Stimulated activated CD8-positive, alpha-beta memory T cell treated with anti-CD3 and anti-CD28 coated beads, Interleukin-12 subunit alpha, Interleukin-12 subunit beta, amount 100 ng/mL, for 24 hours (primary cell): ENCODE results near the gene TOP1.
"Not testable (repeated sequence)": the region's sequence is repeated elsewhere in the genome, so short reads cannot be mapped to it uniquely, and the experiment has no call there.

ENCODE experiments used
- DNase-seq: peaks from one replicate; pipeline ENCODE4 v3.0.0-alpha.2; 2020; ENCODE audit errors: extremely low read depth

The TOP1 gene

DNA sequence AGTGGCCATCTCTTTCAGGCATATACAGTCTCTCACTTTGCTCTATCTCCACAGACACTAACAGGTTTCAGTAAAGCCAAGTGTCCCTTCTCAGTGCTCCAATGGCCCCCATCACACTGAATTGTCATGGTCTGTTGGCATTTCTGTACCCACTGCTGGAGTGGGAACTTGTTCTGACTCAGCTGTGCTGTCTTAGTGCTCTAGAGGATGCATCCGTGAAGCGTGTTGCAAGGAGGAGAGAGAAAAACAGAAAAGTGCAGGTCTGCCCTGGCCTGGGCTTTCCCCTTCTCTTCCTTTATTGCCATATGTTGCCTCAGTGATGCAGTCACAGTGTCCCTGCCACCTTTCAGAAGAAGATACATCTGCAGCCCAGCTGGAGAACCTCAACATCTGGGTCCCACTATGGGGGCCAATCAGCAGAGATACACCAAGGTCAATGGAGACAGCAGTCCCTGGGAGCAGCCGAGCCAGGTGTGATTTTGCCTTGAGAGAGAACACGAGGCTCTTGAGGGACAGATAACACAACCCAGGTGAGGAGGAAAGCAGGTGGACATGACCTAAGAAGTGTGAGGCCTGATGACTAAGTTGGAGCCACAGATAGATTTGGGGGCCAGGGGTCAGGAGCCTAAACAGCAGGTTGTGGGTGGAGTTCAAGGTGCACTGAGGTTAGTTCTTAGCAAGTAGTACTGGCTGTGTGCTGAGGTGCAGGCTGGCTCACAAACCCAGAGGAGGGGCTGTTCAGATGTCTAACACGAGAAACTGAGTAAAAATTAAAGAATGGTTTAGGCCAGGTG lies 103.2 kb downstream of the TOP1 start:
- no peak for DNase-seq

DNA sequence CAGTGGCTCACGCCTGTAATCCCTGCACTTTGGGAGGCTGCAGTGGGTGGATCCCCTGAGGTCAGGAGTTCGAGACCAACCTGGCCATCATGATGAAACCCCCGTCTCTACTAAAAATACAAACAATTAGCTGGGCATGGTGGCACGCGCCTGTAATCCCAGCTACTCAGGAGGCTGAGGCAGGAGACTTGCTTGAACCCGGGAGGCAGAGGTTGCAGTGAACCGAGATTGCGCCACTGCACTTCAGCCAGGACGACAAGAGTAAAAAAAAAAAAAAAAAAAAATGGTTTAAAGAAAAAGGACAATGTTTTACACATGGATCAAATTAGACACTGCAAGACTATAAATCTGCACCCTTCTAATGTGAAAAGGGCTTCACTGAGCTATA lies 103.8 kb downstream of the TOP1 start:
- DNase-seq, result not testable (repeated sequence)

DNA sequence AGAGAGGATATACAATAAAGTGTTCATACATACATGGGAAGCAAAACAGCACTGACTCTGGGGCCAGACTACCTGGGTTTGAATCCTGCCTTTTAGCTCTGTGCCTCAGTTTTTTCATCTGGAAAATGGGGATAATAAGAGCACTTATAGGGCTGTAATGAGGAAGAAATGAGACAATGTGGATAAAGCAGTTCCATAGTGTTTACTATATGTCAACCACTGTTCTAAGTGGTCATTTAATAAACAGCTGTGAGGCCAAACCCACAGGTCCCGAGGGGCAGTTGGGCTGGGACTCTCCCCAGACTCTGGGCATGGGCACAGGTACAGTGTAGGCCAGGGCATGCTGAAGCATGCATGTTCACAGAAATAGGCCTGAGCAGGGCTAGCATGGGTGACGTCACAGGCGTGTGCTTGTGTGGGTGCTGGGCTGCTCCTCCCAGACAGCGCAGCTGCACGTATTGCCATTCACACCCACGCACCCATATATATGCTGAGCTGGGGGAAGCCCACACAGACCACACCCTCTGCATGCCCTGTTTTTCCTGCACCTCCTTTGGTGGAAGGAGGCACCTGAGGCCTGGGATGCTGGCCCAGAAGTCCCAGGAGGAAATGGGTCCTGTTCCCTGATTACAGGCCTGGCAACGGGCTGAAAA lies 105.2 kb downstream of the TOP1 start:
- DNase-seq, result no peak

DNA sequence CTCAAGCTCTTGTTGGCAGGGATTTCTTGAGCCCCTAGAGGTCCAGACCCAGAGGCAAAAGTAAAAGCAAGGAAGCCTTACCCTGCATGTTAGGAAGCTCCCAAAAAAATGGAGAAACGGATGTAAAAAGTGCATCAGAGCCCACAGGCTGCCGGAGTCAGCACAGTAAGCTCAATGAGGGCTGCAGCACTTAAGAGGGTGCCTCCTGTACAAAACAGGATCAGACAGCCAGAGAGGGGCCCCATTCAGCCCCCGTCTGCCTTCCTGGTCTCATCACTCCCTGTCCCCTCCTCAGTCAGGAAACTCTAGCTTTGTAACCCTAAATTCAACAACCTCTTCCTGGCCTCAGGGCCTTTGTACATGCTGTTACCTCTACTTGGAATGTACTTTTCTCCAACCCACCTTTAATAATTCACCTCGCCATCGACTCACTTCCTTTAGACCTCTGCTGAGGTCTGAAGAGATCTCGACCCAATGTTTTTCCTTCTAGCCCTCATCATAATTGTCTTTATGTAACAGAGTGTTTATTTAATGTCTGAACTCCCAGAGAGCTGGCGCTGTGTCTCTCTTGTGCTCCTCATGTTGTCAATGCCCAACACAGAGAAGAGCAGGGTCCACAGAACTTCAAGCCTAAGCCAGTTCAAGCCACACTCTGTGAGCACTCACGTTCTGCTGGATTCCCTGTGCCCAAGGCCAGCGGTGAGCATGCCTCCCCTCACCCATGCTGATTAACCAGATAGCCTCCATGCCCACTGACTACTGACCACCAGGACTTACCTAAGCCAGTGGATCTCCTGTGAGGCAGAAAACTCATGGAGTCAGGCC lies 106.0 kb downstream of the TOP1 start:
- DNase-seq, result no peak

DNA sequence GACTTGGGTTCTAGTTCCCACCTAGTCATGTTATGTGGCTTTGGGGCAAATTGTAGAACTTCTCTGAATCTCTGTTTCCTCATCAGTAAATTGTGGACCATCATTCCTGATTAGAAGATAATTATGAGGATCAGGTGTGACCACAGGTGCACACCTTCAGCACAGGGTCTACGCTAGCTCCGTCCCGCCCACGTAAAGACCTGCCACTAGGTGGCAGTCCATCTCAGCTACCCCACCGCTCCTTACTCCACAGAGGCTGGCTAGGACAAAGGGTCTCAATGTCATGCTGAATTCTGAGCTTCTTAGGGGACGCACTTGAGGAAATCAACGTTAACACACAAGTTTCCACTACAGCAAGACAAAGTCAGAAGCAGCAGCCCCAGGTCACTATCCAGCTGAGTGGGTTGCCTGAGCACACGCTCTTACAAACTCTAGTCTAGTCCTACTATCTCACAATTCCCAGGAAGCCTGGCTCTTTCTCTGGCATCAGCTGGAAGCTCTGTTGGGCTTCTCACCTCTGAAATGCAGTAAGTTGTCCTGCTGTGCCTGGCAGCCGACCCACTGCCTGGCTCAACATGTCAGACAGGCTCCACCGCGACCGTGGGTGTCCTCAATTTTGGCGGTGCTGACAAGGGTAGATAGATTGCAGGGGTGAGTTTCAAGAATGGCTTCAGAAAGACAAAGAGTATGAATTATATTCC lies 106.7 kb downstream of the TOP1 start:
- no peak for DNase-seq

DNA sequence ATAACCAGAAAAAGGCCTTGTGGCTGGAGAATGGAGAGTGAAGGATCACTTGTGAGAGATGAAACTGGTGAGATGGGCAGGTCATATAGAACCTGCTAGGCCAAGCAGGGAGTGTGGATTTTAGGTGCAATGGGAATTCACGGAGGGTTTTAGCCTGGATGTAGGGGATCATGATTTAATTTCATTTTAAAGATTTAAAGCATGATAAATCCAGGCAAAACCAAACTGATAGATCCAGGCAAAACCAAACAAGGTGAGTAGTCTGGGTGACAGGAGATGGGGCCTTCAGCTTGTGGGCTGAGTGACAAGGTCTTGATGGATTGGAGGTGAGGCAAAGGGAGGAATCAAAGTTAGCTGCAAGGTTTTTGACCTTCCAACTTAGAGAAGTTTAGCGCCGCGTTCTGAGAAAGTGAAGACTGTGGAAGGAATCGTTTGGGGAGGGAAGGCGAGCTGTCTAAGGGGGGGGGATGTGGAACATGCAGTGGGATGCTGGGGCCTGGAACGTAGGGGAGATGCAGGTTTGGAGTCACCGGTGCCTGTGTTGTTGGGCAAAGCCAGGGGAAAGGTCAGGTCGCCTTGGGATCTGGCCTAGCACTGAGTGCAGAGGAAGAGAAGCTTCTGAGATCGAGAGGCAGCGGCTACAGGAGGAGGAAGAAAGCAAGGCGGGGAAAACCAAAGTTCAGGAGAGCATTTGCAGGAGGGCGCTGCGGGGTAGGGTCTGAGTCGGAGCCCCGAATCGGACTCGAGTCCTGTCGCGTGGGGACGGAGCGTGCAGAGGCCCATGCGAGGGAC lies 107.5 kb downstream of the TOP1 start:
- DNase-seq, result no peak

DNA sequence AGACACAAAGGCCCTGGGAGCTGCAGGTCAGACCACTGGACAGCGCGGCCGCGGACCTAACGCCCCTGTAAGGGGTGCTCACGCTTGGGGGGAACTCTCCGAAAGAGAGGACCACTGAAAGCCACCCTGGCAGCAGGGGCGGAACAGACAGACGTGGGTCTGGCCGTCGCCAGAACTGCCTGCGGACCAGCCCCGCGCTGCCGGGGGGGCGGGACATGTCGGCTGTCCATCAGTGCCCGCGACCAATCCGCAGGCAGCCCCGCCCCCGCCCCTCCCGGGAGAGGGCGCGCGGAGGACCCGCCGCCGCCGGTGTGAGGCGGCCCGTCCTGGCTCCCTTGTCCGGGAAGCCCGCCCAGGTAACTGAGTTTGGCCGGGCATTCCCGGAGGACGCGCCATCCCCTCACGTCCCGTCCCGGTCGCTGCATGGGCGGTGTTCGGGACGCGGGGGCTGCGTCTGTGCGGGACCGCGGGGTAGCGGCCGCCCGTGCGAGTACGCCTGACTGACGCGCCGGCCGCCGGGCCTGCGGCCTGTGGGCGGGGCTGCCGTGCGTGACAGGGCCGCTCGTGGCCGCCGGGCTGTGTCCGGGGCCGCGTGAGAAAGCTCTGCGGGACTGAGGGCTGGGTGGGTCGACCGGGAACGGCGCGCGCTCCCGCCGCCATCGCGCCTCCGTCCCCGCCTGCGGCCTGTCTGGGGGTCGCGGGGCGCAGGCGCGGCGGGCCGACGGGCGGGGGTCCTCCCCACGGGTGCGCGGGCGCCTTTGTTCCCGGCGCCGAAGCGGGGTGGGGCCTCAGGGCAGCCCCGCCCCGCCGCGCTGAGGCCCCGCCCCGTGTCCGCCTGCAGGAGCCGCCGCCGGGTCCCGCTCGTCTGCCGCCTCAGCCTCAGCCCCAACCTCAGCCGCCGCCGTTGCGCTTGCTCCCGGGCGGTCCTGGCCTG lies 108.3 kb downstream of the TOP1 start, which contains the start of gene PLCG1:
Gene PLCG1, plus strand, starts transcription at position 864 of the 934 bp plus-strand sequence. CDS start 99 bp downstream, outside the sequence.
- peak; percentile 67 for DNase-seq

DNA sequence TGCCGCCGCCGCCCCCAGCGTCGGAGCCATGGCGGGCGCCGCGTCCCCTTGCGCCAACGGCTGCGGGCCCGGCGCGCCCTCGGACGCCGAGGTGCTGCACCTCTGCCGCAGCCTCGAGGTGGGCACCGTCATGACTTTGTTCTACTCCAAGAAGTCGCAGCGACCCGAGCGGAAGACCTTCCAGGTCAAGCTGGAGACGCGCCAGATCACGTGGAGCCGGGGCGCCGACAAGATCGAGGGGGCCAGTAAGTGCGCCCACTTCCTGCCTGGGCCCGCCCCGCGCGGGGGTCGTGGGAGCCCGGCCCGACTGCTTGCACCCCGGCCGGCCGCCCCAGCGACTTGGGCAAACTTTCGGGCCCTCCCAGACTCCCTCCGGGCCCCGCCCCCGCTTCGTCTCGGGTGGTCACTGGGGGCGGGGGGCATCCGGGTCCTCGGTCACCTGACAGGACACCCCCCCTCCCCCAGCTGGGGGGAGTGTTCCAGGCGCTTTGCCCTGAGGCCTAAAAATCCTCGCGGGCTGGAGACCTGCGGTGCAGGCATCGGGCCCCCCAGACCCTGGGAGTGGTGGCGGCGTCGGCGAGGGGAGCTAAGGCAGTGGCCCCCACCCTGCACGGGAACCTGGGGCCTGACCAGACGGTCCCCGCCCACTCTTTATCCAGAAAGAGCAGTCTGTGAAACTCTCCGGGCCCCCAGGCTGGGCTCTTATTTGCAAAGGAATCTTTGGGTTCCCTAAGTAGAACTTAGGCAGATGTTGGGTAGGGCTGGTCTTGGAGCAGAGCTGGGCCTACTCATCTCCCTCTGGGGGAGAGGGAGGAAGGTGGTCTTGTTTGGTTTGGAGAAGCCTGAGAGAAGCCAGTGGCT lies 109.2 kb downstream of the TOP1 start:
- no peak for DNase-seq

DNA sequence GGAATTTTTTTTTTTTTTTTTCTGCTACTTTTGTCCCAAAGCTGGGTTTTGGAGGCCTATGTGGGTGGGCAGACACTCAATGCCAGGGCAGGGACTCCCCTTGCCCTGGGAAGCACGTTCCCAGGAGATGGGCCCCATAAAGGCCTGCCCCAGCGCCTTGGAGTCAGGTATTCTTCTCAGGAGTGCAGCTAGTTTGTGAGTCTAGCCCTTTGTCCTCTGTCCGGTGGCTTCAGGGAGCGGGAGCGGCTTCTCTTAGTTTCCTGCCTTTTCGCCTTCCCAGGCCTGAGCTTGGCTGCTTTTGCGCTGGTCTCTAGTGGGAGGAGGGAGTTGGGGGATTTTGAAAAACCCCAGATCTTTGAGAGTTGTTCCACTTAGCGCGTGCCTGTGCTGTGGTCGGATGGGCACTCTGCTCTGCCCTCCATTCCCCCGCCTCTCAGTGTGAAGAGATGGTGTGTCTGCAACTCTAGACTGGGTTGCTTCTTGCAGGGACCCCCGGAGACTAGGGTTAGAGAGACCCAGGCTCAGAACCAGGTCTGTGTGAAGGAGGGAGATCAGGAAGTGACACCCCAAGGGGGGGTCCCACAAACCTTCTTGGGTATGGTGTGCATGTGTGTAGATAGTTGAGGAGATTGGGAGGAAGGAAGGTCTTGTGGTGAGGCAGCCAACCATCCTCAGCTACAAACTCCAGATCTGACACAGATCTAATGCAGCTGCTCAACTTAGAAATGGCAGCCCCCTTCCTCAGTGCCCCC lies 110.0 kb downstream of the TOP1 start:
- DNase-seq, result no peak

DNA sequence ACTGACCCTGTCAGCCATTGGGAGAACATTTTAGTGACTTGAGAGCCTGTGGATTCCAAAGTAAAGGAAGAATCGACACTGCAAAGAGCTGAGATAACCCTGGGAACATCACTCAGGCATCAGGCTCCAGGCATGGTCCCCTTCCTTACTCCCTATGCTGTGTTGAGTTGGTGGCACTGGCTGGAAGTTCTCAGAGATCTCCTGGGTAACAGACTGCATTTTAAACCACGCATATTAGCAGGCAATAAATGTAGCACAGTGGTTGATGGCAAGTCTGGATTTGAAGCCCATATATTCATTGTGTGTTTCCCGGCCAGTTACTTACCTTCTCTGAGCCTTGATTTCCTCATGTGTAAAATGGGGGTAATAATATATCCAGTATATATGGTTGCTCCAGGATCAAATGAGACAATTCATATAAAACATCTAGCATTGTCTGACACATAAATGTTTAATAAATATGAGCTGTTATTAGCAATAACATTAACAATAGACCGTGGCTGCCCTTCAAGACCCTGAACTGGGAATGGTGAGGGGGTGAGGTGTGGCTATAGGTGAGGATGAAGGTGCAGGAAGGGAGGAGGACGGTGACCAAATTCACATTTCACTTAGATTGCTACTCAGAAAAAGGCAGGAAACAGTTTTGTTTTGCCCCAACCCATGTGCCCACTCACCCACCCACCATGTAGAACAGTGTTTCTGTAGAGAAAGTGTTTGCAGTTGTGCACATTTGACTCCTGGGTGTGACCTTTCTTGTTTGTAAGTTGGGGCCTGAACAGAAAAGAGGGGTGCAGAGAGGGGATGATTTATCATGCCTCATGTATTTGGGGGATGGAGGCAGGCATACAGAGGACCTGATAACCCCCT lies 110.8 kb downstream of the TOP1 start:
- no peak for DNase-seq

DNA sequence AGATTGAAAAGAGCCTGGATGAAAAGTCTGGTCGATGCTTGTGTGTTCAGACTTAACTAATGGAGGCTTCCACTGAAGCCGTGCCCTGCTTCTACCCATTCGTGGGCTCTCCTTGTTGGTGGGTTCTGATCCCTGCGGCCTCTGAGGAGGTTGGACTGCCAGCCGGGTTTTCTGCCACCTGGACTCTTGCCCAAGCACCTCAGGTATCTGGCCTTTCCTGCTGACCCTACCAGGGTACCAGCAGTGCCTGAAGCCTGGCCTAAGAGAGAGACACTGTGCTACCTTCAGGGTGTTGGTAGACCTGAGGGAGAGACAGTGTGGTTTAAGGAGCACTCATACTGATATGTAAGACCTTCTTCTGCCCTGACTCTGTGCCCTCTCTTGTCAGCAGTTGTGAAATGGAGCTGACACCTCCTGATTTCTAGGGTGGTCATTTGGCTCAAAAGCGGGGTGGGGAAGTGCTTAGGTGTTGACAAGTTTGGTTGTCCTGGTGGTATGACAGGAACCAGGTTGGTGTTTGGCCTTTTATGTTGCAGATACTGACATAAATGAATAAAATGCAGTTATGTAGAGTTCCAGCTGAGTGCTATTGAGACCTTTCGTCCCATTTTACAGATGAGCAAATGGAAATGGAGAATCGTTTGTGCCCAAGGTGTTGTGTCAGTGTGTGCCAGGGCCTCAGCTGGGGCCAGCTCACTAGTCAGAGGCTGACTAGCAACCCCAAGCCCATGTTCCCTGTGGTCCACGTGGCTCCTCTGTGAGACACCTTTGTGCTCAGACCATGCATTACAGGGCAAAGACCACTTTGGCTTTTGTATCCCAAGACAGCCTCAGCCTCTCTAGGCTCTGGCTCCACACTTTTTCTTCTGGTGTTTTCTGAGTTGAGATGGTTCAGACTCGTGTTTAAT lies 111.9 kb downstream of the TOP1 start:
- DNase-seq, result no peak

DNA sequence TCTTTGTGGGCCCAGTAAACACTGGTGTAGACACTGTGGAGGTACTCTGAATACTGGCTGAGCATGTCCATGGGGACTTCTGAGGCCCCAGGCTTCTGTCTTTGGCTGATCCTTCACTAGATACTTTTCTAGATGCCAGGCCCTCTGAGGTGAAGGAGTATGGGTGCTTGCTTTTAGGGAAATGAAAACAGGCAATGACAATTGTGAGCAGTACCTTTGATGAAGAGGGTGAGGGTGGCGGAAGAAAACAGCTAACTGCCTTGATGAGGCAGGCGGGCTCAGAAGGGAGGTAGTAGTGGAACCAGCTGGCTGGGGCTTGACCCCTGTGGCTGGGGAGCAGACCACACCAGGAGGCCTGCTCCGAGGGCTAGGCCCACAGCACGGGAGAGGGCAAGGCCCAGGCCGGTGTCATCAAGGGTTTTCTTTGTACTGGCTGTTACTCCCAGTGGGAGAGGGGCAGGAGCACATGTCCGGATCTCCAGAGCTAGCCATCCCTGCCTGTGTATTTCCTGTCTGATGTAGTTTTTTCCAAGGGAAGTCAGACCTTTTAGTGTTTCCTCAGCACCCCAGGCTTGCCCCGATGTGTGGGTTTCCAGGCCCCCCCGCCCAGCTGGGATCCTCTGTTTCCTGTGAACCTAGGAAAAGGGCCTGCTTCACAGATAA lies 112.7 kb downstream of the TOP1 start:
- no peak for DNase-seq

DNA sequence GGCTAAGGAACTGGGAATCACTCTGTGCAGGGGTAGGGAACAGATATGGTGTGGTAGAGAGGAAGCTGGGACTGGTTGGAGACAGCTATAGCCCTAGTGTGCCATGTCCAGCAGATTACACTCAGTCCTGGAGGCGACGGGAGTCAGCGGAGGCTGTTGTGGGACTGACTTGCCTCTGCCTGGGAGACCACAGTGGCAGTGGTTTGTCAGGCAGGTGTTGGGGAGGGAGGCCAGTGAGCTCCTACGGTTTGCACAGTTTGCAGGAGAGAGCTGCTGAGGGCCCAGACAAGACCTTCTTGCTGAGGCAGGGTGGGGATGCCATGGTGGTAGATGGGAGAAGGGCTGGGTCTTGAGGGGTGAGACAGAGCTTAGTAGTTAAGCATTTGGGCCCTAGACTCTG lies 113.6 kb downstream of the TOP1 start:
- DNase-seq, result no peak

DNA sequence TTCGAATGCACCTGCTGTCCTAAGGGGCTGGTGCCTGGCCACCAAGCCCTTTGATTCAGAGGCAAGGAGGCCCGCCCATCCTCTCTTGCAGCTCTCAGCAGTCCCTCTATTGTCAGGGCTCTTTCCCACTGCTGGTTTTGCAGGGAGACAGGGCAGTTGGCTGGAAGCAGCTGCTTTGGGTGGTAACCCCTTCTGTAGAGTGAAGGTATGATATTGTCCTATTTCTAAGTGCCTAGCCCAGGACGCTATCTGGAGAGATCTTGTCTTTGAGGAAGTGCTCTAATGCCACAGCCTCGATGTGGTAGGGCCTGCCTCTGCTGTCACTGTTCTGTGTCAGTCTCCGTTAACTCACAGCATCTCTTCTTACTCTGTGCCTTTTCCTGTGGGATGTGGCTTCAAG lies 114.3 kb downstream of the TOP1 start:
- DNase-seq, result no peak

DNA sequence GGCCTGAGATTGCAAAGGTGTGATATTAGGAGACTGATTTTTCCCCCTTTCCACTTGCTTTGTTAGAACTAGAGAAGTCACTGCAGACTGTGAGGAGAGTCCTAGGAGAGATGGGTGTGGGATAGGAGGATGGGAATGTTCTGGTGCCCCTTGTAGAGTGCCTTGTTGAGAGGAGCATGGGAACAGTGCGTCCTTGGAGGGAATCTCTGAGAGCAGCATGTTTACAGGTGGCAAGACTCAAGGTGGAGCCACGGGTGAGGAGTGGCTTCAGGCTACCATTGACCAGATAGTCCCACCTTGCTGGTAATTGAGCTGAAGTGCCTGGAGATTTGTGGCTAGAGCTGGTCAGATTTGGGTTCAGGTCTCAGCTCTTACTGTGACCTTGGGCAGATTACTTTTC lies 114.7 kb downstream of the TOP1 start:
- DNase-seq, result no peak

DNA sequence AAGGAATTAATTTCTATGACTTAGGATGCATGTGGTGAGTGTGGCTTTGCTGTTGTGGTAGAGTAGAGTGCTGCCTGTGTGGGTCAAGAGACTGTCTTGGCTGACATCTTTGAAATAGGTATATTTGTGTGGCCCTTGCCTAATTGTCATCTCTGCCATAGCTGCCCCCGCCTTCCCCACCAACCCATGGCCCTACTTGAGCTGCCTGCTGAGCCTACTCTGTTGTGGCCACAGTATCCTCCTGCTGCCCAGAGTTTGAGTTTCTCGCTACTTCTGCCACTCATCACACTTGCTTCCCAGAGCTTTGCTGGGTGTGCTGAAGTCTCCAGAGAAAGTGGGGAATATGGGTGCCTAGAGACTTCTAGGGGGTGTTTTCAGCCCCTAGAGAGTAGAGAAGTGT lies 116.7 kb downstream of the TOP1 start:
- DNase-seq, result no peak
